ENCODE data around the gene RDH5. TPM values are rescaled to one million over a fixed set of nuclear protein-coding genes. Genes with fewer than 3 reads are reported as not detected.

RDH5 gene
- total and polyA plus RNA-seq, 2 of the 13 experiments (the other 11 are each of a cell fraction or from before 2014, with no cell fraction given), result 2.6 to 5.7 TPM

DNA sequence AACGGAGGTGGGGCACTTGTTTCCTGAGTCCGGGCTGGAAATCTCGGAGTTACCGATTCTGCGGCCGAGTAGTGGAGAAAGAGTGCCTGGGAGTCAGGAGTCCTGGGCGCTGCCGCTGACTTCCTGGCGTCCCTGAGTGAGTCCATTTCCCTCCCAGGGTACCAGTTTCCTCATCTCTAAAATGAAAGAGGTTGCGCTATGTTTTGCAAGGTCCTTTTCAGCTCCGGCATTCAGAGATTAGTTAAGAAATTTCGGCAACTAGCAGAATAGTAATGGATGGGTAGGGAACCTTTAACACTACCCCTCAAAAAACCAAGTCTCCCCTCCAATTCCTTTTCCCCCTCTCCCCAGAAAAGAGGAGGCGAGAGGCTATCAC lies 3.6 kb upstream of the RDH5 start:
- intact Hi-C loops (cut with micrococcal nuclease; ENCODE audit: unreplicated experiment), result no loop called here
- Histone ChIP-seq H3K27me3 (ENCODE audit: control insufficient read depth in 1 of 2, insufficient read depth in 2 of 2, low read length in 2 of 2) (peaks cover 0 to 11% of the 10 kb centered on the region in 2 experiments; a peak in 2 of 5 replicates), H3K27ac (ENCODE audit: extremely low read length, insufficient read depth, low read length) (peak overlapping the region; percentile 81), H2AFZ (ENCODE audit: low read length) (peak overlapping the region; percentile 79), H3K36me3 (replicated peaks in 1 of 2; ENCODE audit: control insufficient read depth in 1 of 2, insufficient read depth in 2 of 2, low read length in 2 of 2) (no peaks in the 10 kb centered on the region; a peak in 1 of 5 replicates), H3K4me3 (replicated peaks in 1 of 3; ENCODE audit: insufficient read depth in 1 of 3, low read depth in 2 of 3, low read length in 3 of 3) (peak overlapping the region; percentile 77 to 96 (median 84)), H3K9ac (ENCODE audit: insufficient read depth, low read depth, low read length) (peak overlapping the region; percentile 80), H3K4me2 (ENCODE audit: low read depth, low read length) (peak overlapping the region; percentile 72), H3K9me3 (ENCODE audit: low read length) (no peaks in the 10 kb centered on the region), H3K79me2 (ENCODE audit: insufficient read depth, low read length) (no peaks in the 10 kb centered on the region), H4K20me1 (ENCODE audit: insufficient read depth, low read length) (no peaks in the 10 kb centered on the region), H3K4me1 (ENCODE audit: insufficient read depth, low read length) (peaks cover 60% of the 10 kb centered on the region)
- in situ Hi-C loops (cut with HindIII; ENCODE audit: extremely low pct_ligation_motif_present, low pct_unique_long_range_greater_than_20kb), result no loop called here
- WGBS (ENCODE audit: low lambda C conversion rate), result 14% methylated on average over 13 of the region's 13 CpGs
- ATAC-seq (no peak; the same call in 2 of the 3 replicates), DNase-seq (ENCODE audit: low spot score) (no peak), FAIRE-seq (no peak)
- TF ChIP-seq, protein P1, sequence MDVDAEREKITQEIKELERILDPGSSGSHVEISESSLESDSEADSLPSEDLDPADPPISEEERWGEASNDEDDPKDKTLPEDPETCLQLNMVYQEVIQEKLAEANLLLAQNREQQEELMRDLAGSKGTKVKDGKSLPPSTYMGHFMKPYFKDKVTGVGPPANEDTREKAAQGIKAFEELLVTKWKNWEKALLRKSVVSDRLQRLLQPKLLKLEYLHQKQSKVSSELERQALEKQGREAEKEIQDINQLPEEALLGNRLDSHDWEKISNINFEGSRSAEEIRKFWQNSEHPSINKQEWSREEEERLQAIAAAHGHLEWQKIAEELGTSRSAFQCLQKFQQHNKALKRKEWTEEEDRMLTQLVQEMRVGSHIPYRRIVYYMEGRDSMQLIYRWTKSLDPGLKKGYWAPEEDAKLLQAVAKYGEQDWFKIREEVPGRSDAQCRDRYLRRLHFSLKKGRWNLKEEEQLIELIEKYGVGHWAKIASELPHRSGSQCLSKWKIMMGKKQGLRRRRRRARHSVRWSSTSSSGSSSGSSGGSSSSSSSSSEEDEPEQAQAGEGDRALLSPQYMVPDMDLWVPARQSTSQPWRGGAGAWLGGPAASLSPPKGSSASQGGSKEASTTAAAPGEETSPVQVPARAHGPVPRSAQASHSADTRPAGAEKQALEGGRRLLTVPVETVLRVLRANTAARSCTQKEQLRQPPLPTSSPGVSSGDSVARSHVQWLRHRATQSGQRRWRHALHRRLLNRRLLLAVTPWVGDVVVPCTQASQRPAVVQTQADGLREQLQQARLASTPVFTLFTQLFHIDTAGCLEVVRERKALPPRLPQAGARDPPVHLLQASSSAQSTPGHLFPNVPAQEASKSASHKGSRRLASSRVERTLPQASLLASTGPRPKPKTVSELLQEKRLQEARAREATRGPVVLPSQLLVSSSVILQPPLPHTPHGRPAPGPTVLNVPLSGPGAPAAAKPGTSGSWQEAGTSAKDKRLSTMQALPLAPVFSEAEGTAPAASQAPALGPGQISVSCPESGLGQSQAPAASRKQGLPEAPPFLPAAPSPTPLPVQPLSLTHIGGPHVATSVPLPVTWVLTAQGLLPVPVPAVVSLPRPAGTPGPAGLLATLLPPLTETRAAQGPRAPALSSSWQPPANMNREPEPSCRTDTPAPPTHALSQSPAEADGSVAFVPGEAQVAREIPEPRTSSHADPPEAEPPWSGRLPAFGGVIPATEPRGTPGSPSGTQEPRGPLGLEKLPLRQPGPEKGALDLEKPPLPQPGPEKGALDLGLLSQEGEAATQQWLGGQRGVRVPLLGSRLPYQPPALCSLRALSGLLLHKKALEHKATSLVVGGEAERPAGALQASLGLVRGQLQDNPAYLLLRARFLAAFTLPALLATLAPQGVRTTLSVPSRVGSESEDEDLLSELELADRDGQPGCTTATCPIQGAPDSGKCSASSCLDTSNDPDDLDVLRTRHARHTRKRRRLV (CRISPR knock-in tag; IDR thresholded peaks at IDR 0.05), result 0 out of 2 replicates have a peak, but pooled peaks have one; percentile 49
- TF ChIP-seq TGIF2 (CRISPR knock-in tag; IDR thresholded peaks at IDR 0.05) (no peak), NFATC3 (CRISPR knock-in tag; IDR thresholded peaks at IDR 0.05) (0 out of 2 replicates have a peak, but pooled peaks have one; percentile 52), SRSF1 (optimal IDR thresholded peaks at IDR 0.05; ENCODE audit: low read depth, low read length) (peak; percentile 3)
- TF ChIP-seq, protein P2, sequence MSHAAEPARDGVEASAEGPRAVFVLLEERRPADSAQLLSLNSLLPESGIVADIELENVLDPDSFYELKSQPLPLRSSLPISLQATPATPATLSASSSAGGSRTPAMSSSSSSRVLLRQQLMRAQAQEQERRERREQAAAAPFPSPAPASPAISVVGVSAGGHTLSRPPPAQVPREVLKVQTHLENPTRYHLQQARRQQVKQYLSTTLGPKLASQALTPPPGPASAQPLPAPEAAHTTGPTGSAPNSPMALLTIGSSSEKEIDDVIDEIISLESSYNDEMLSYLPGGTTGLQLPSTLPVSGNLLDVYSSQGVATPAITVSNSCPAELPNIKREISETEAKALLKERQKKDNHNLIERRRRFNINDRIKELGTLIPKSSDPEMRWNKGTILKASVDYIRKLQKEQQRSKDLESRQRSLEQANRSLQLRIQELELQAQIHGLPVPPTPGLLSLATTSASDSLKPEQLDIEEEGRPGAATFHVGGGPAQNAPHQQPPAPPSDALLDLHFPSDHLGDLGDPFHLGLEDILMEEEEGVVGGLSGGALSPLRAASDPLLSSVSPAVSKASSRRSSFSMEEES (CRISPR knock-in tag; IDR thresholded peaks at IDR 0.05), result no peak
- TF ChIP-seq, protein P3, sequence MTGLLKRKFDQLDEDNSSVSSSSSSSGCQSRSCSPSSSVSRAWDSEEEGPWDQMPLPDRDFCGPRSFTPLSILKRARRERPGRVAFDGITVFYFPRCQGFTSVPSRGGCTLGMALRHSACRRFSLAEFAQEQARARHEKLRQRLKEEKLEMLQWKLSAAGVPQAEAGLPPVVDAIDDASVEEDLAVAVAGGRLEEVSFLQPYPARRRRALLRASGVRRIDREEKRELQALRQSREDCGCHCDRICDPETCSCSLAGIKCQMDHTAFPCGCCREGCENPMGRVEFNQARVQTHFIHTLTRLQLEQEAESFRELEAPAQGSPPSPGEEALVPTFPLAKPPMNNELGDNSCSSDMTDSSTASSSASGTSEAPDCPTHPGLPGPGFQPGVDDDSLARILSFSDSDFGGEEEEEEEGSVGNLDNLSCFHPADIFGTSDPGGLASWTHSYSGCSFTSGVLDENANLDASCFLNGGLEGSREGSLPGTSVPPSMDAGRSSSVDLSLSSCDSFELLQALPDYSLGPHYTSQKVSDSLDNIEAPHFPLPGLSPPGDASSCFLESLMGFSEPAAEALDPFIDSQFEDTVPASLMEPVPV (CRISPR knock-in tag; IDR thresholded peaks at IDR 0.05), result 0 out of 2 replicates have a peak, but pooled peaks have one; percentile 18
- CTCF ChIA-PET (ENCODE audit: low intra/inter-chr PET ratio, low total read pairs), result no interaction called here
- POLR2A ChIA-PET, result interaction anchor here (1.5 to 1.6 kb wide), 2 partner anchors 10 to 35 kb away, joined by 9 to 15 read pairs; partner anchors contain the start of gene ITGA7
- BruUV-seq (replicated peaks), result no TSS peak
